Activated CD4-positive, CD25-positive, alpha-beta regulatory T cell treated with anti-CD3 and anti-CD28 coated beads, Interleukin-2, amount 50 U/mL, for 16 hours (primary cell): Measurements from ENCODE around the gene ZNF423.

ENCODE experiments used
- DNase-seq: peaks from one replicate; pipeline ENCODE4 v3.0.0-alpha.2; 2020; ENCODE audit warnings: low read depth, low spot score

The ZNF423 gene

DNA sequence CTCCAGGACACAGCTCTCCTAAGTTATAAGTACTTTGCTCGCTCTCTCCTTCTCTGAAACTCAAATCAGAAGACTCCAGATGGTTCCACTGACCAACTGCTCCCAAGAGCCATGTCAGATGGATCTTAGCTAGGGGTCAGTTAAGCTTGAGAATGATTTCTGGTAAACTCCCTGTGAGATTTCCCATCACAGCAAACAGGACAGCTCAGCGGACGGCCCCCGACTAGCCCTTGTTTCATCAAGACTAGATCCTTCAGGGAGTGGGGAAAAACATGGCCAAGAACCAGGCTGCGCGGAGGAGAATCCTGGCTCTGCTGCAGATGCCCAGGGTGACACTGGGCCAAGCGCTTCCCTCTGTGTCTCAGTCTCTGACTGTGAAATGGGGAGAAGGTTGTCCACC is 322.5 kb downstream of the ZNF423 start:
- DNase-seq = no peak

- DNase-seq = no peak
Observed at GRCh38 chr16:49532873-49533272, 323.0 kb downstream of the ZNF423 start.

- no peak for DNase-seq
Observed at GRCh38 chr16:49531931-49532840, 323.7 kb downstream of the ZNF423 start.

- DNase-seq = no peak
Observed at GRCh38 chr16:49531425-49531824, 324.5 kb downstream of the ZNF423 start.

DNA sequence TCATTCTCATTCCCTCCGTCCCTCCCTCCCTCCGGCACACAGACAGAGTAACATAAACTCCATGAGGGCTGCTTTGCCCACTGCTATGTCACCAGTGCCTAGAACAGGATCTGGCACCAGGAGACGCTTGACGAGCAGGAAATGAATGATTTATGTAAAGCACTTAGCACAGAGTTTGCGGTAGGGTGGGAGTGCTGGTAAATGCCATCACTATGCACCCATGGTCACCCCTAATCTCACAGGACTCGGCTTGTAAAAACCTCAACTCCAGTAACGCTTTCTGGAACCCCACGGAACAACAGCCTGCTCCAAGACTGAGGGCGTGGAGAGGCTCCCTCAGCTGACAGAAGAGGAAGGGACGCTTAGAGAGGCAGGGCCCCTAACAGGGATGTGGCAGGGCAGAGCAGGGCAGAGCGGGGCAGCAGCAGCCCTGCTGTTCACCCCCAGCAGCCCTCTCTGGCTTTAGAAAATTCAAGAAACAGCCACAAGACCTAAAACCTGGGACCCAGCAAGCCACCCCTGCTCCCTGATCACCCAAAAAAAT is 325.4 kb downstream of the ZNF423 start:
- no peak for DNase-seq

- no peak for DNase-seq
Observed at GRCh38 chr16:49529411-49530045, 326.4 kb downstream of the ZNF423 start.

GRCh38 chr16:49528866-49529288 is 327.0 kb downstream of the ZNF423 start:
- no peak for DNase-seq

DNA sequence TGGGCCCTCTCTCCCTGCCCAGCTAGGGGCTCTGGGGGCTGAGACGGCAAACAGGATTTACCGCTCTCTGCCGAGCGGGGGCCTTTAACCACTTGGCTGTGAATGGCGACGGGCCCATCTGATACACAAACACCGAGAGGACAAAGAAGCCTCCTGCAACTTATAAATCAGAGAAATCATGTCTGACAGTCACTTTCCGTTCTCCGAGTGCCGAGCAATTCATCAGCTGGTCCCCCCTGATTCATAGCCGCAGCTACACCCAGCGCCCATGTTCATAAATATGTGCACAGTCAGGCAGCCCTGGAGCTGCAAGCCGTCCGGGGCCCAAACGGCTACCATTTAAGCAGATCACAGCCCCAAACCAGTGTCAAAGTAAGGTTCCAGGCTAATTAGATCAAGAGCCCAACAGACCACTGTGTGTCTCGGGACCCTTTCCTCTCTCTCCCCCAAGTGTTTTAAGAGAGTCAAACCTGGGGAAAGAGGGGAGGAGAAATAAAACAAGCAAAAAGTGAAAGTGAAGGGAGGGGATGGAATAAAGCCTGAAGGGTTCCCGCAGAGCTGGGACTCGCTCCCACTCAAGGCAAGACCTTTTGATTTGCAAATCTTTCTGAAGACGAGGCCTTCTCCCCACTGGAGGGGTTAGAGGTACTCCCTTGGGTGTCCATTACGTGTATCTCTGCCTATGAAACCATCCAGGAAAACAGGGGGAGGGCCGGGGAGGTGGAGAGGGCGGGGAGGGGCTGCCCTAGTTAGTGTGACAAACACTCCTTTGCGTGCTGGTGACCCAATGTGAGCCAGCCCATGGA is 327.6 kb downstream of the ZNF423 start:
- no peak for DNase-seq

GRCh38 chr16:49527611-49528010 is 328.3 kb downstream of the ZNF423 start:
- no peak for DNase-seq

- DNase-seq = no peak
Observed at GRCh38 chr16:49526860-49527365, 329.0 kb downstream of the ZNF423 start.

GRCh38 chr16:49524947-49525315 is 331.0 kb downstream of the ZNF423 start:
- no peak for DNase-seq

GRCh38 chr16:49524216-49524946 is 331.5 kb downstream of the ZNF423 start:
- no peak for DNase-seq

- DNase-seq = no peak
Observed at GRCh38 chr16:49523435-49524159, 332.3 kb downstream of the ZNF423 start.

- no peak for DNase-seq
Observed at GRCh38 chr16:49521734-49522325, 334.1 kb downstream of the ZNF423 start.

GRCh38 chr16:49520492-49521038 is 335.3 kb downstream of the ZNF423 start:
- no peak for DNase-seq

GRCh38 chr16:49519741-49520140 is 336.2 kb downstream of the ZNF423 start:
- DNase-seq = no peak

DNA sequence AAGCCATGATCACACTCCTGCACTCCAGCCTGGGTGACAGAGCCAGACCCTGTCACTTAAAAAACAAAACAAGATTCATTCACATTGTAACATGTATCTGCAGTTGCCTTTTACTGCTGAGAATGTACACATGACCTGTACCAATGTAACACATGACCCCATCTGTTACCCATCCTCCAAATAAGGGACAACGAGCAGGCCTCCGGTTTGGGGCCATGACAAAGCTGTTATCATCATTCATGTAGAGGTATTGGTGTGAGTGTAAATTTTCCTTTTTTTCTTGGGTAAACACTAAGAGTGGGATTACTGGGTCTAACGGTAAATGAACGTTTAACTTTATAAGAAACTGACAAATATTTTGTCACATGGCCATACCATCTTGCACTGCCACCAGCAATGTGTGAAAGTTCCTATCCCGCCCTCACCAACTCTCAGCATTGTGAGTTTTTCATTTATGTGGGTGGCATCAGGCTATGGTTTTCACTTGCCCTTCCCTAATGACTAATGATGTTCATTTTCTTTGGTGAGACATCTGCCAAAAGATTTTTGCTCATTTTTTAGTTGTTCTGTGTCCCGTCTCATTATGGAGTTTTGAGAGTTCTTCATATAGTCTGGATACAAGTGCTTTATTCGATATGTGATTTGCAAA is 336.8 kb downstream of the ZNF423 start:
- no peak for DNase-seq

DNA sequence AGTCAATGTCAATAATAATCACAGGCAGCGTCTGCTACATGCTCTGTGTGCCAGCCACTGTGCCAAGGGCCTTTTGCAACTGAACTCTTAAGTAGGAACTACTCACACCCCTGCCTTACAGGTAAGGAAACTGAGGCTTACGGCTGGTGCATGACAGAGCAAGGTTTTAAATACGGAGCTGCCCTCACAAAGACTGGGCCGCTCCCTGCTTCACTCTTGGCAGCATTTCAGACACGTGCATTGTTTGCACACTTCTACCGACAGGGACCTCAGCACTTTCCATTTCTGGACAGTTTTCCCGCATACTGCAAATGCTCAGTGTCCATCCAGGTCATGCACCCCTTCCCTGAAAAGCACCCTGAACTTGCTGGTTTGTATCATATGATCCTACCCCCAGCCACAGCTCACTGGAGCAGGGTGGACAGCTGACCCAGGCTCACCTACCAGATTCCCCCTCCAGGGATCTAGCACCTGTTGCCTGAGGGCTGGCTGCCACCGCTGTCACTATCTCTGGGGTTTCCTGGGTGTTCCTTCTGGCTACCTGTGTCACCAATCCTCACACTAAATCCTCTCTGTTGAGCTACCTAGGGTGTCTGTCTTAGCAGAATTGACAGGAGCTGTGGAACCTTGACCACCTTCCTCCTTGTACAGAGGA is 339.4 kb downstream of the ZNF423 start:
- no peak for DNase-seq

GRCh38 chr16:49515861-49516260 is 340.1 kb downstream of the ZNF423 start:
- no peak for DNase-seq
